NK-92 (cell line): ENCODE measurements around the gene KREMEN1.

ENCODE experiments used
- DNase-seq: peaks from one replicate; lab custom pipeline; 2025; ENCODE audit not compliant: unreplicated experiment; lab: John Stamatoyannopoulos, UW

Gene KREMEN1

GRCh38 chr22:29175312-29175835 is 102.5 kb downstream of the KREMEN1 start:
- no peak for DNase-seq

GRCh38 chr22:29183971-29184848 is 111.4 kb downstream of the KREMEN1 start:
- DNase-seq = no peak

GRCh38 chr22:29184849-29185490 is 112.1 kb downstream of the KREMEN1 start:
- DNase-seq = no peak

GRCh38 chr22:29186302-29186701 is 113.5 kb downstream of the KREMEN1 start:
- DNase-seq = no peak

GRCh38 chr22:29187831-29188230 is 115.0 kb downstream of the KREMEN1 start:
- no peak for DNase-seq

- no peak for DNase-seq
Observed at GRCh38 chr22:29190051-29190450, 117.2 kb downstream of the KREMEN1 start.

- no peak for DNase-seq
Observed at GRCh38 chr22:29190918-29191317, 118.1 kb downstream of the KREMEN1 start.

- DNase-seq = no peak
Observed at GRCh38 chr22:29193021-29193420, 120.2 kb downstream of the KREMEN1 start.

- no peak for DNase-seq
Observed at GRCh38 chr22:29194184-29194583, 121.3 kb downstream of the KREMEN1 start.

- DNase-seq = no peak
Observed at GRCh38 chr22:29195118-29195963, 122.5 kb downstream of the KREMEN1 start.

- no peak for DNase-seq
Observed at GRCh38 chr22:29195964-29196666, 123.3 kb downstream of the KREMEN1 start.

- DNase-seq = no peak
Observed at GRCh38 chr22:29197096-29197495, 124.3 kb downstream of the KREMEN1 start.

- DNase-seq = no peak
Observed at GRCh38 chr22:29198240-29198639, 125.4 kb downstream of the KREMEN1 start.

- no peak for DNase-seq
Observed at GRCh38 chr22:29199702-29200400, 127.0 kb downstream of the KREMEN1 start.

GRCh38 chr22:29200901-29201300 is 128.1 kb downstream of the KREMEN1 start:
- DNase-seq = no peak

GRCh38 chr22:29201782-29202181 is 128.9 kb downstream of the KREMEN1 start:
- DNase-seq = no peak

GRCh38 chr22:29202212-29203192 is 129.7 kb downstream of the KREMEN1 start:
- DNase-seq = no peak

- DNase-seq = no peak
Observed at GRCh38 chr22:29203488-29204454, 130.9 kb downstream of the KREMEN1 start.
